ENCODE results near the gene MED25. TPM values are rescaled to one million over a fixed set of nuclear protein-coding genes. Genes with fewer than 3 reads are reported as not detected.
A peak's percentile ranks its signal among the peaks of the same experiment; 100 is the strongest.

Gene MED25
- total RNA-seq, 3 donors from 2014 or later: 44.1 to 51.0 (median 47.2) TPM

GRCh38 chr19:49850221-49850486, 32.1 kb downstream of the MED25 start:
- no peak for DNase-seq
- Mint-ChIP-seq H3K4me1 (ENCODE audit: low read depth) (peaks cover 41% of the 10 kb centered on the region), H3K9me3 (peaks cover 6% of the 10 kb centered on the region), H3K36me3 (ENCODE audit: insufficient read depth) (peaks cover 2% of the 10 kb centered on the region), H3K4me3 (peak overlapping the region; percentile 88), H3K27me3 (ENCODE audit: low read depth) (no peaks in the 10 kb centered on the region)
- no peak for ATAC-seq

GRCh38 chr19:49850487-49851342, 32.6 kb downstream of the MED25 start, which contains the start of gene PTOV1:
PTOV1 (plus strand) TSS chr19:49851159.
- peak within 1 kb of the TSS; percentile 88 for H3K4me3 Mint-ChIP-seq
- peak; percentile 83 for DNase-seq
- peak; percentile 87 to 89 for ATAC-seq
- H3K4me1 Mint-ChIP-seq (ENCODE audit: low read depth): peaks cover 41% of the 10 kb centered on the region
- no peaks in the 10 kb centered on the region for H3K27me3 Mint-ChIP-seq (ENCODE audit: low read depth)
- H3K36me3 Mint-ChIP-seq (ENCODE audit: insufficient read depth): peaks cover 2% of the 10 kb centered on the region
- peaks cover 6% of the 10 kb centered on the region for H3K9me3 Mint-ChIP-seq

- Mint-ChIP-seq H3K36me3 (ENCODE audit: insufficient read depth) (peaks cover 2% of the 10 kb centered on the region), H3K4me3 (peak overlapping the region; percentile 84), H3K9me3 (peaks cover 6% of the 10 kb centered on the region), H3K4me1 (ENCODE audit: low read depth) (peaks cover 41% of the 10 kb centered on the region), H3K27me3 (ENCODE audit: low read depth) (no peaks in the 10 kb centered on the region)
- ATAC-seq: peak; percentile 7 to 10
- no peak for DNase-seq
Observed at GRCh38 chr19:49851456-49852259, 33.6 kb downstream of the MED25 start.

- Mint-ChIP-seq H3K4me1 (ENCODE audit: low read depth) (peaks cover 39% of the 10 kb centered on the region), H3K9me3 (peaks cover 6% of the 10 kb centered on the region), H3K4me3 (peak overlapping the region; percentile 84), H3K36me3 (ENCODE audit: insufficient read depth) (peaks cover 2% of the 10 kb centered on the region), H3K27me3 (ENCODE audit: low read depth) (no peaks in the 10 kb centered on the region)
- DNase-seq: no peak
- ATAC-seq: no peak
Observed at GRCh38 chr19:49852631-49853126, 34.6 kb downstream of the MED25 start.

GRCh38 chr19:49853852-49854377, 35.8 kb downstream of the MED25 start:
- Mint-ChIP-seq H3K36me3 (ENCODE audit: insufficient read depth) (peaks cover 4% of the 10 kb centered on the region), H3K4me3 (peak overlapping the region; percentile 14), H3K27me3 (ENCODE audit: low read depth) (no peaks in the 10 kb centered on the region), H3K9me3 (peaks cover 4% of the 10 kb centered on the region), H3K4me1 (ENCODE audit: low read depth) (peaks cover 29% of the 10 kb centered on the region)
- no peak for ATAC-seq
- no peak for DNase-seq

- Mint-ChIP-seq H3K4me1 (ENCODE audit: low read depth) (peaks cover 24% of the 10 kb centered on the region), H3K27me3 (ENCODE audit: low read depth) (no peaks in the 10 kb centered on the region), H3K4me3 (no peak overlapping the region), H3K9me3 (no peaks in the 10 kb centered on the region), H3K36me3 (ENCODE audit: insufficient read depth) (peaks cover 3% of the 10 kb centered on the region)
- DNase-seq (no peak), ATAC-seq (no peak)
Observed at GRCh38 chr19:49854378-49855263, 36.5 kb downstream of the MED25 start.

GRCh38 chr19:49855277-49855675, 37.2 kb downstream of the MED25 start:
- Mint-ChIP-seq H3K36me3 (ENCODE audit: insufficient read depth) (peaks cover 3% of the 10 kb centered on the region), H3K9me3 (no peaks in the 10 kb centered on the region), H3K4me3 (no peak overlapping the region), H3K4me1 (ENCODE audit: low read depth) (peaks cover 17% of the 10 kb centered on the region), H3K27me3 (ENCODE audit: low read depth) (no peaks in the 10 kb centered on the region)
- DNase-seq (no peak), ATAC-seq (no peak)

- DNase-seq (no peak), ATAC-seq (no peak)
- H3K36me3 Mint-ChIP-seq (ENCODE audit: insufficient read depth): peaks cover 3% of the 10 kb centered on the region
- no peaks in the 10 kb centered on the region for H3K9me3 Mint-ChIP-seq
- peaks cover 16% of the 10 kb centered on the region for H3K4me1 Mint-ChIP-seq (ENCODE audit: low read depth)
- no peaks in the 10 kb centered on the region for H3K27me3 Mint-ChIP-seq (ENCODE audit: low read depth)
- H3K4me3 Mint-ChIP-seq: no peak overlapping the region
Observed at GRCh38 chr19:49855676-49856573, 37.8 kb downstream of the MED25 start.

- ATAC-seq (no peak), DNase-seq (no peak)
- Mint-ChIP-seq H3K36me3 (ENCODE audit: insufficient read depth) (peaks cover 3% of the 10 kb centered on the region), H3K4me3 (no peak overlapping the region), H3K4me1 (ENCODE audit: low read depth) (peaks cover 16% of the 10 kb centered on the region), H3K9me3 (no peaks in the 10 kb centered on the region), H3K27me3 (ENCODE audit: low read depth) (no peaks in the 10 kb centered on the region)
Observed at GRCh38 chr19:49856574-49857021, 38.5 kb downstream of the MED25 start.

GRCh38 chr19:49857061-49857837, 39.2 kb downstream of the MED25 start:
- no peak for ATAC-seq
- peaks cover 3% of the 10 kb centered on the region for H3K36me3 Mint-ChIP-seq (ENCODE audit: insufficient read depth)
- peaks cover 12% of the 10 kb centered on the region for H3K4me1 Mint-ChIP-seq (ENCODE audit: low read depth)
- no peak overlapping the region for H3K4me3 Mint-ChIP-seq
- no peaks in the 10 kb centered on the region for H3K9me3 Mint-ChIP-seq
- DNase-seq: no peak
- H3K27me3 Mint-ChIP-seq (ENCODE audit: low read depth): no peaks in the 10 kb centered on the region

GRCh38 chr19:49857838-49858087, 39.7 kb downstream of the MED25 start:
- DNase-seq (no peak), ATAC-seq (no peak)
- Mint-ChIP-seq H3K4me3 (no peak overlapping the region), H3K27me3 (ENCODE audit: low read depth) (no peaks in the 10 kb centered on the region), H3K36me3 (ENCODE audit: insufficient read depth) (peaks cover 3% of the 10 kb centered on the region), H3K4me1 (ENCODE audit: low read depth) (peaks cover 7% of the 10 kb centered on the region), H3K9me3 (no peaks in the 10 kb centered on the region)

- Mint-ChIP-seq H3K4me1 (ENCODE audit: low read depth) (peaks cover 4% of the 10 kb centered on the region), H3K4me3 (no peak overlapping the region), H3K27me3 (ENCODE audit: low read depth) (no peaks in the 10 kb centered on the region), H3K9me3 (no peaks in the 10 kb centered on the region), H3K36me3 (ENCODE audit: insufficient read depth) (peaks cover 6% of the 10 kb centered on the region)
- DNase-seq (no peak), ATAC-seq (no peak)
Observed at GRCh38 chr19:49858088-49858985, 40.2 kb downstream of the MED25 start.
